Ecto neural progenitor cell (in vitro differentiated cells): Measurements from ENCODE around the gene MYL3.

Experiments used
- DNase-seq: peaks from one replicate; pipeline ENCODE4 v3.0.0-alpha.2; 2018; ENCODE audit warnings: low spot score

MYL3 gene

GRCh38 chr3:46865546-46865945, 2.3 kb upstream of the MYL3 start:
- DNase-seq, result no peak

- DNase-seq, result no peak
Observed at GRCh38 chr3:46865031-46865507, 1.8 kb upstream of the MYL3 start.

GRCh38 chr3:46864061-46864881, 1.0 kb upstream of the MYL3 start:
- no peak for DNase-seq

GRCh38 chr3:46862369-46863025, 747 bp downstream of the MYL3 start:
- no peak for DNase-seq

- DNase-seq, result no peak
Observed at GRCh38 chr3:46861605-46862368, 1.5 kb downstream of the MYL3 start.

- DNase-seq, result no peak
Observed at GRCh38 chr3:46860810-46861604, 2.2 kb downstream of the MYL3 start.

GRCh38 chr3:46860017-46860809, 3.0 kb downstream of the MYL3 start:
- DNase-seq, result no peak

- DNase-seq, result no peak
Observed at GRCh38 chr3:46859001-46859710, 4.1 kb downstream of the MYL3 start.

GRCh38 chr3:46858456-46858855, 4.8 kb downstream of the MYL3 start:
- no peak for DNase-seq

- no peak for DNase-seq
Observed at GRCh38 chr3:46857485-46858341, 5.5 kb downstream of the MYL3 start.

GRCh38 chr3:46856576-46857471, 6.4 kb downstream of the MYL3 start:
- DNase-seq, result no peak

GRCh38 chr3:46854555-46854991, 8.7 kb downstream of the MYL3 start:
- DNase-seq, result no peak

GRCh38 chr3:46853441-46854415, 9.5 kb downstream of the MYL3 start:
- no peak for DNase-seq

GRCh38 chr3:46852839-46853355, 10.3 kb downstream of the MYL3 start:
- no peak for DNase-seq

GRCh38 chr3:46852334-46852720, 10.9 kb downstream of the MYL3 start:
- DNase-seq, result peak; percentile 29

- peak; percentile 28 for DNase-seq
Observed at GRCh38 chr3:46851364-46852333, 11.6 kb downstream of the MYL3 start.
